ENCODE data around the gene C6orf132. TPM values are rescaled to one million over a fixed set of nuclear protein-coding genes. Genes with fewer than 3 reads are reported as not detected.

Gene C6orf132
- total and polyA plus RNA-seq, 9 of the 15 experiments (the other 6 are each of a cell fraction or from before 2014, with no cell fraction given) = 0.06 to 0.35 (median 0.14) TPM

DNA sequence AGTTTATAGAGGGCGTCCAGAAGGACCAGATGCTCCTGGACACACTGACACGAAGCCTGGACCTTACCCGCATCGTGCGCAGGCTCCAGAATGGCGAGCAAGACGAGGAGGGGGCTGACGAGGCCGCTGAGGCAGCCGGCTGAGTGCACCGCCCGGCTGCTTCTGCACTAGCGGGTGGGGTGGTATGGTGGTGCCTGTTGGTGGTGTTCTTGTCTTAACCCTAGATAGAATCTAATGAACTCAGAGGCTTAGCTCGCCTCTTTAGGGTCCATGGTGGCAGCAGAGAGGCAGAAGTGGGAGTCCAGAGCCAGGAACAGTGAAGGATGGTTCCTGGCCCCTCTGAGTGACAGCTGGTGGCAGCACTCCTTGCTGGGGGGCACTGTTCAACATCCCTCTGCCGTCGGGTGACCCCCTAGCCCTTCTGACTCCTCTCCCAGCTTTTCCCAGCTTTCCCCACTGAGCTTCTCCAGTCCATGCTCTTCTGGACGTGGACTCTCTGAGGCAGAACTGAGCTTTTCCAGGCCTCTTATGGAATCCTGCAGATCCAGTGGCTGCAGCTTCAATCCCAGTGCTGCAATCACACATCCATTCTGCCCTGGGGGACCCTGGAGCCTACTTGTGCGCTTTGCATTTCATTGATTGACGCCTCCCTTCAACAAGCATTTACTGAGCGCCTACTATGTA lies 37.0 kb upstream of the C6orf132 start:
- ChIA-PET POLR2A (interaction anchor here (0.8 to 1.3 kb wide), 3 partner anchors 9 to 392 kb away, joined by 3 to 5 read pairs (median 4); partner anchors contain the start of gene TOMM6), CTCF (ENCODE audit: low intra/inter-chr PET ratio) (no interaction called here)
- no peak overlapping the region for H2AFZ ChIP-seq (ENCODE audit: low read depth, low read length)
- H3K79me2 ChIP-seq (ENCODE audit: control insufficient read depth, insufficient read depth, low read length) = no peaks in the 10 kb centered on the region
- in situ Hi-C loops (cut with MboI) = no loop called here
- no peaks in the 10 kb centered on the region for H3K9me3 ChIP-seq (replicated peaks; ENCODE audit: control insufficient read depth, insufficient read depth, low read depth, low read length)
- H3K4me1 ChIP-seq (replicated peaks in 1 of 2; ENCODE audit: control insufficient read depth in 2 of 2, insufficient read depth in 2 of 2, low read length in 2 of 2) = peaks cover 4 to 24% of the 10 kb centered on the region in 2 experiments; a peak in 4 of 5 replicates
- no peaks in the 10 kb centered on the region for H4K20me1 ChIP-seq (replicated peaks; ENCODE audit: control insufficient read depth, insufficient read depth, low read length)
- H3K4me3 ChIP-seq = no peak overlapping the region
- BruUV-seq (replicated peaks) = no TSS peak
- no peaks in the 10 kb centered on the region for H3K27me3 ChIP-seq (ENCODE audit: control insufficient read depth in 2 of 2, insufficient read depth in 2 of 2, low read length in 2 of 2)
- no peaks in the 10 kb centered on the region for H3K9me1 ChIP-seq (ENCODE audit: control insufficient read depth, insufficient read depth, low read length)
- DNase-seq (ENCODE audit: extremely low read depth in 1 of 4, low spot score in 3 of 4) (no peak), FAIRE-seq (no peak), ATAC-seq (peak; percentile 17; the same call in 1 of the 3 replicates)
- H3K27ac ChIP-seq (ENCODE audit: extremely low read depth, low read depth, low read length) = no peak overlapping the region
- no peak overlapping the region for H3K4me2 ChIP-seq (ENCODE audit: insufficient read depth, low read length)
- no peaks in the 10 kb centered on the region for H3K36me3 ChIP-seq (ENCODE audit: control insufficient read depth, insufficient read depth, low read length)
- intact Hi-C loops (cut with micrococcal nuclease) = no loop called here
- no peak overlapping the region; a peak in 1 of 4 replicates for H3K9ac ChIP-seq (ENCODE audit: insufficient read depth in 1 of 2, low read depth in 2 of 2, low read length in 2 of 2)
- WGBS (ENCODE audit: insufficient coverage, low coverage, missing lambda C conversion rate) = 43% methylated on average over 20 of the region's 20 CpGs
- TF ChIP-seq FOXP1 (CRISPR knock-in tag; IDR thresholded peaks at IDR 0.05) (no peak), SMAD3 (CRISPR knock-in tag; conservative IDR thresholded peaks at IDR 0.05) (no peak), ZBTB34 (CRISPR knock-in tag; IDR thresholded peaks at IDR 0.05) (no peak), SPI1 (IDR thresholded peaks at IDR 0.05; ENCODE audit: borderline replicate concordance, low read depth, low read length) (no peak), RAD51 (IDR thresholded peaks at IDR 0.05; ENCODE audit: borderline replicate concordance, low read depth) (no peak), KAT7 (CRISPR knock-in tag; IDR thresholded peaks at IDR 0.05; ENCODE audit: borderline replicate concordance) (0 out of 2 replicates have a peak, but pooled peaks have one; percentile 25), TCFL5 (CRISPR knock-in tag; conservative IDR thresholded peaks at IDR 0.05) (no peak), RUNX1 (IDR thresholded peaks at IDR 0.05; ENCODE audit: low read depth) (no peak), POLR3A (IDR thresholded peaks at IDR 0.05; ENCODE audit: borderline replicate concordance, extremely low read depth, insufficient read depth, insufficient read length) (no peak), RFX7 (CRISPR knock-in tag; IDR thresholded peaks at IDR 0.05) (no peak), TOE1 (IDR thresholded peaks at IDR 0.05; ENCODE audit: borderline replicate concordance) (no peak), TOE1 (CRISPR knock-in tag; IDR thresholded peaks at IDR 0.05; ENCODE audit: borderline replicate concordance, low read depth) (no peak), STAT5B (CRISPR knock-in tag; IDR thresholded peaks at IDR 0.05) (no peak), SMAD1 (IDR thresholded peaks at IDR 0.05; ENCODE audit: low read depth, low read length, partially characterized antibody) (no peak), POLR2AphosphoS2 (IDR thresholded peaks at IDR 0.05; ENCODE audit: low read length) (no peak), TAF7 (tag; IDR thresholded peaks at IDR 0.05) (no peak), TGIF2 (CRISPR knock-in tag; IDR thresholded peaks at IDR 0.05) (no peak)
- TF ChIP-seq, protein P1, sequence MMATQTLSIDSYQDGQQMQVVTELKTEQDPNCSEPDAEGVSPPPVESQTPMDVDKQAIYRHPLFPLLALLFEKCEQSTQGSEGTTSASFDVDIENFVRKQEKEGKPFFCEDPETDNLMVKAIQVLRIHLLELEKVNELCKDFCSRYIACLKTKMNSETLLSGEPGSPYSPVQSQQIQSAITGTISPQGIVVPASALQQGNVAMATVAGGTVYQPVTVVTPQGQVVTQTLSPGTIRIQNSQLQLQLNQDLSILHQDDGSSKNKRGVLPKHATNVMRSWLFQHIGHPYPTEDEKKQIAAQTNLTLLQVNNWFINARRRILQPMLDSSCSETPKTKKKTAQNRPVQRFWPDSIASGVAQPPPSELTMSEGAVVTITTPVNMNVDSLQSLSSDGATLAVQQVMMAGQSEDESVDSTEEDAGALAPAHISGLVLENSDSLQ (IDR thresholded peaks at IDR 0.05) = peak; percentile 71
- TF ChIP-seq, protein P2, sequence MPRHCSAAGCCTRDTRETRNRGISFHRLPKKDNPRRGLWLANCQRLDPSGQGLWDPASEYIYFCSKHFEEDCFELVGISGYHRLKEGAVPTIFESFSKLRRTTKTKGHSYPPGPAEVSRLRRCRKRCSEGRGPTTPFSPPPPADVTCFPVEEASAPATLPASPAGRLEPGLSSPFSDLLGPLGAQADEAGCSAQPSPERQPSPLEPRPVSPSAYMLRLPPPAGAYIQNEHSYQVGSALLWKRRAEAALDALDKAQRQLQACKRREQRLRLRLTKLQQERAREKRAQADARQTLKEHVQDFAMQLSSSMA (CRISPR knock-in tag; IDR thresholded peaks at IDR 0.05) = no peak

Measured in K562 (cell line).